Trophoblast cell (in vitro differentiated cells and primary cell): ENCODE results near the gene DCP2.
A peak's percentile ranks its signal among the peaks of the same experiment; 100 is the strongest.

Experiments used
- DNase-seq, 2 donors: peaks; one replicate each; pipeline ENCODE4 v3.0.0-alpha.2; 2016
- H2AFZ ChIP-seq: 2 replicates; pipeline ENCODE4 v1.6.1; 2013; ENCODE audit warnings: low read length, moderate library complexity, mild to moderate bottlenecking; ENCODE audit not compliant: insufficient read depth, poor library complexity
- H2AK5ac ChIP-seq: 2 replicates; pipeline ENCODE4 v1.6.1; 2013; ENCODE audit warnings: mild to moderate bottlenecking, low read length
- H2BK120ac ChIP-seq: 2 replicates; pipeline ENCODE4 v1.6.1; 2013; ENCODE audit warnings: low read length, mild to moderate bottlenecking, moderate library complexity; ENCODE audit not compliant: insufficient read depth, poor library complexity
- H2BK12ac ChIP-seq: 2 replicates; pipeline ENCODE4 v1.6.1; 2013; ENCODE audit warnings: mild to moderate bottlenecking, low read length, moderate library complexity
- H2BK5ac ChIP-seq: 2 replicates; pipeline ENCODE4 v1.6.1; 2013; ENCODE audit warnings: low read length, low read depth, moderate library complexity, mild to moderate bottlenecking; ENCODE audit not compliant: poor library complexity
- H3K14ac ChIP-seq: 2 replicates; pipeline ENCODE4 v1.6.1; 2013; ENCODE audit warnings: mild to moderate bottlenecking, low read length
- H3K18ac ChIP-seq: 2 replicates; pipeline ENCODE4 v1.6.1; 2013; ENCODE audit warnings: mild to moderate bottlenecking, low read length
- H3K23ac ChIP-seq: 2 replicates; pipeline ENCODE4 v1.6.1; 2013; ENCODE audit warnings: low read length
- H3K27ac ChIP-seq: 2 replicates; pipeline ENCODE4 v1.5.1; 2013; ENCODE audit warnings: low read depth, mild to moderate bottlenecking, inconsistent platforms, low read length, moderate library complexity
- H3K27me3 ChIP-seq: 2 replicates; pipeline ENCODE4 v1.6.1; 2013; ENCODE audit warnings: inconsistent platforms, mild to moderate bottlenecking, low read length, moderate library complexity; ENCODE audit not compliant: insufficient read depth
- H3K36me3 ChIP-seq, 2 experiments: 1 replicate in 1 of 2; 2 replicates in 1 of 2; pipeline ENCODE4 v1.6.1; 2013; ENCODE audit warnings: low read length in 2 of 2, mild to moderate bottlenecking in 2 of 2, moderate library complexity in 1 of 2; ENCODE audit not compliant: insufficient read depth in 2 of 2, control insufficient read depth in 1 of 2
- H3K4ac ChIP-seq: 2 replicates; pipeline ENCODE4 v1.6.1; 2013; ENCODE audit warnings: low read depth, mild to moderate bottlenecking, low read length, moderate library complexity
- H3K4me1 ChIP-seq, 2 experiments: 1 replicate in 1 of 2; 2 replicates in 1 of 2; pipeline ENCODE4 v1.6.1; 2013; ENCODE audit warnings: low read length in 2 of 2, mild to moderate bottlenecking in 2 of 2, moderate library complexity in 1 of 2; ENCODE audit not compliant: insufficient read depth in 2 of 2, control insufficient read depth in 1 of 2
- H3K4me2 ChIP-seq: 2 replicates; pipeline ENCODE4 v1.6.1; 2013; ENCODE audit warnings: inconsistent platforms, mild to moderate bottlenecking, low read length, moderate library complexity
- H3K4me3 ChIP-seq: 2 replicates; pipeline ENCODE4 v1.5.1; 2013; ENCODE audit warnings: mild to moderate bottlenecking, low read depth, low read length, inconsistent platforms
- H3K79me1 ChIP-seq: one replicate; pipeline ENCODE4 v1.6.1; 2013; ENCODE audit warnings: low read length
- H3K79me2 ChIP-seq: 2 replicates; pipeline ENCODE4 v1.6.1; 2013; ENCODE audit warnings: low read length, mild to moderate bottlenecking; ENCODE audit not compliant: control insufficient read depth, insufficient read depth, poor library complexity
- H3K9ac ChIP-seq: 2 replicates; pipeline ENCODE4 v1.6.1; 2013; ENCODE audit warnings: mild to moderate bottlenecking, low read length
- H3K9me3 ChIP-seq: 2 replicates; pipeline ENCODE4 v1.6.1; 2013; ENCODE audit warnings: low read depth, mild to moderate bottlenecking, control low read depth, inconsistent platforms, low read length; ENCODE audit not compliant: insufficient read depth
- H4K12ac ChIP-seq: 2 replicates; pipeline ENCODE4 v1.6.1; 2013; ENCODE audit warnings: low read depth, mild to moderate bottlenecking, low read length, moderate library complexity
- H4K8ac ChIP-seq: 2 replicates; pipeline ENCODE4 v1.6.1; 2013; ENCODE audit warnings: low read depth, mild to moderate bottlenecking, low read length, moderate library complexity
- H4K91ac ChIP-seq: one replicate; pipeline ENCODE4 v1.6.1; 2013; ENCODE audit warnings: low read depth, mild to moderate bottlenecking, low read length, moderate library complexity
- WGBS: extraction: QIAGEN DNeasy Blood & Tissue Kit; methylation state at CpG from one replicate; pipeline ENCODE4 v1.1.7; 2013; ENCODE audit warnings: missing lambda C conversion rate; ENCODE audit not compliant: insufficient read length, insufficient coverage; ENCODE audit errors: extremely low coverage; 5-methylcytosine and 5-hydroxymethylcytosine counted together

Gene DCP2

GRCh38 chr5:112973904-112974303, 2.7 kb upstream of the DCP2 start:
- peak in 1 of 2 donors; percentile 45 for DNase-seq
- H2BK120ac ChIP-seq = no peak overlapping the region

GRCh38 chr5:112974901-112975300, 1.7 kb upstream of the DCP2 start:
- no peak overlapping the region for H2BK12ac ChIP-seq
- H3K27me3 ChIP-seq = no peaks in the 10 kb centered on the region
- no peak overlapping the region for H3K9ac ChIP-seq
- H3K79me1 ChIP-seq = peaks cover 12% of the 10 kb centered on the region
- peaks cover 14% of the 10 kb centered on the region for H3K79me2 ChIP-seq
- no peak overlapping the region for H3K4me2 ChIP-seq
- no peak overlapping the region for H4K8ac ChIP-seq
- H2BK120ac ChIP-seq = no peak overlapping the region
- H3K4me3 ChIP-seq = no peak overlapping the region
- H3K23ac ChIP-seq = no peak overlapping the region
- H3K27ac ChIP-seq = no peak overlapping the region
- H2AFZ ChIP-seq = no peak overlapping the region
- no peak overlapping the region for H2BK5ac ChIP-seq
- no peak overlapping the region for H4K12ac ChIP-seq
- no peaks in the 10 kb centered on the region for H3K36me3 ChIP-seq
- H3K14ac ChIP-seq = no peak overlapping the region
- no peak overlapping the region for H4K91ac ChIP-seq
- DNase-seq = peak in 1 of 2 donors; percentile 21
- no peak overlapping the region for H3K18ac ChIP-seq
- no peak overlapping the region for H2AK5ac ChIP-seq
- WGBS = no CpG with 5 or more reads among the region's 1 CpG
- peaks cover 5 to 8% of the 10 kb centered on the region in 2 experiments for H3K4me1 ChIP-seq
- no peaks in the 10 kb centered on the region for H3K9me3 ChIP-seq
- no peak overlapping the region for H3K4ac ChIP-seq

More at GRCh38 chr5:112973904-112974303, 2.7 kb upstream of the DCP2 start:
- WGBS = no CpG with 5 or more reads among the region's 1 CpG
- no peak overlapping the region for H3K14ac ChIP-seq
- peaks cover 14% of the 10 kb centered on the region for H3K79me2 ChIP-seq
- no peak overlapping the region for H4K8ac ChIP-seq
- no peak overlapping the region for H2BK5ac ChIP-seq
- H3K4me1 ChIP-seq = peaks cover 13 to 15% of the 10 kb centered on the region in 2 experiments
- H3K18ac ChIP-seq = no peak overlapping the region
- H2AFZ ChIP-seq = no peak overlapping the region
- no peak overlapping the region for H3K4ac ChIP-seq
- no peak overlapping the region for H3K23ac ChIP-seq
- no peaks in the 10 kb centered on the region for H3K36me3 ChIP-seq
- no peak overlapping the region for H3K27ac ChIP-seq
- no peak overlapping the region for H4K12ac ChIP-seq
- no peaks in the 10 kb centered on the region for H3K27me3 ChIP-seq
- H2AK5ac ChIP-seq = no peak overlapping the region
- peaks cover 19% of the 10 kb centered on the region for H3K79me1 ChIP-seq
- H2BK12ac ChIP-seq = no peak overlapping the region
- no peaks in the 10 kb centered on the region for H3K9me3 ChIP-seq
- H4K91ac ChIP-seq = no peak overlapping the region
- H3K4me3 ChIP-seq = no peak overlapping the region
- H3K9ac ChIP-seq = no peak overlapping the region
- no peak overlapping the region for H3K4me2 ChIP-seq

- peak overlapping the region; percentile 73 for H3K4ac ChIP-seq
- peak overlapping the region; percentile 47 for H3K4me3 ChIP-seq
- peak overlapping the region; percentile 92 for H3K18ac ChIP-seq
- peak overlapping the region; percentile 61 for H2BK120ac ChIP-seq
- H3K4me2 ChIP-seq = peak overlapping the region; percentile 73
- peak overlapping the region; percentile 37 for H3K27ac ChIP-seq
- peak overlapping the region; percentile 63 for H2AFZ ChIP-seq
- peak overlapping the region; percentile 89 for H4K91ac ChIP-seq
- no peak overlapping the region for H2BK12ac ChIP-seq
- H3K4me1 ChIP-seq = peaks cover 5 to 8% of the 10 kb centered on the region in 2 experiments
- peak overlapping the region; percentile 25 for H2BK5ac ChIP-seq
- H3K36me3 ChIP-seq = peaks cover 0 to under 1% of the 10 kb centered on the region in 2 experiments
- H4K12ac ChIP-seq = peak overlapping the region; percentile 75
- H3K27me3 ChIP-seq = no peaks in the 10 kb centered on the region
- DNase-seq = peak in 1 of 2 donors; percentile 69
- H3K14ac ChIP-seq = peak overlapping the region; percentile 76
- H3K9ac ChIP-seq = peak overlapping the region; percentile 57
- no CpG with 5 or more reads among the region's 11 CpGs for WGBS
- H3K79me2 ChIP-seq = peaks cover 15% of the 10 kb centered on the region
- H3K9me3 ChIP-seq = no peaks in the 10 kb centered on the region
- H3K23ac ChIP-seq = no peak overlapping the region
- H3K79me1 ChIP-seq = peaks cover 12% of the 10 kb centered on the region
- H4K8ac ChIP-seq = peak overlapping the region; percentile 98
- peak overlapping the region; percentile 24 for H2AK5ac ChIP-seq
Measured at GRCh38 chr5:112975721-112976431, 722 bp upstream of the DCP2 start.

GRCh38 chr5:112977440-112977861, 853 bp downstream of the DCP2 start:
- peak overlapping the region; percentile 81 for H3K4ac ChIP-seq
- H3K18ac ChIP-seq = peak overlapping the region; percentile 54
- peak overlapping the region; percentile 60 for H4K91ac ChIP-seq
- no peaks in the 10 kb centered on the region for H3K9me3 ChIP-seq
- peak overlapping the region; percentile 56 for H4K12ac ChIP-seq
- H2BK5ac ChIP-seq = peak overlapping the region; percentile 59
- no CpG with 5 or more reads among the region's 16 CpGs for WGBS
- H2BK12ac ChIP-seq = no peak overlapping the region
- H2BK120ac ChIP-seq = peak overlapping the region; percentile 50
- peaks cover 5 to 8% of the 10 kb centered on the region in 2 experiments for H3K4me1 ChIP-seq
- peak overlapping the region; percentile 98 for H3K9ac ChIP-seq
- peak overlapping the region; percentile 87 for H3K4me2 ChIP-seq
- H2AFZ ChIP-seq = peak overlapping the region; percentile 80
- peaks cover 16% of the 10 kb centered on the region for H3K79me2 ChIP-seq
- no peaks in the 10 kb centered on the region for H3K27me3 ChIP-seq
- H3K4me3 ChIP-seq = peak overlapping the region; percentile 97
- peak overlapping the region; percentile 10 for H2AK5ac ChIP-seq
- H4K8ac ChIP-seq = peak overlapping the region; percentile 55
- peak overlapping the region; percentile 91 for H3K27ac ChIP-seq
- peaks cover 12% of the 10 kb centered on the region for H3K79me1 ChIP-seq
- DNase-seq = peak in 1 of 2 donors; percentile 52
- H3K14ac ChIP-seq = peak overlapping the region; percentile 60
- H3K23ac ChIP-seq = no peak overlapping the region
- H3K36me3 ChIP-seq = peaks cover 0 to 2% of the 10 kb centered on the region in 2 experiments
